K562 (cell line): ENCODE data around the gene TXNRD2. TPM values are rescaled to one million over a fixed set of nuclear protein-coding genes. Genes with fewer than 3 reads are reported as not detected.
A peak's percentile ranks its signal among the peaks of the same experiment; 100 is the strongest.

Experiments used
- CBX1 ChIP-seq: sonication (generic); IDR thresholded peaks from 2 replicates; pipeline ENCODE4 v1.6.1; 2016; ENCODE audit warnings: antibody characterized with exemption, low read depth, mild to moderate bottlenecking
- CEBPZ ChIP-seq: fragments of 150-350 bp; IDR thresholded peaks from 2 replicates; pipeline ENCODE4 v1.6.1; 2014; ENCODE audit warnings: low read depth, mild to moderate bottlenecking, low read length, borderline replicate concordance
- E2F3 ChIP-seq: fragments of 250-450 bp; sonication (Bioruptor Pico); IDR thresholded peaks from 2 replicates; pipeline ENCODE4 v1.4.0; 2020; ENCODE audit warnings: mild to moderate bottlenecking
- FOXK2 ChIP-seq, 2 experiments: fragments of 450-650 bp; IDR thresholded peaks in 1 of 2; conservative IDR thresholded peaks in 1 of 2; 2 replicates each; pipeline ENCODE4 v1.6.1; 2016; ENCODE audit warnings: low read depth in 2 of 2, mild to moderate bottlenecking in 1 of 2
- GMEB1 ChIP-seq: fragments of 250-450 bp; sonication (Bioruptor Pico); IDR thresholded peaks from 2 replicates; pipeline ENCODE4 v1.4.0; 2020; ENCODE audit warnings: mild to moderate bottlenecking
- POLR3A ChIP-seq: IDR thresholded peaks from 2 replicates; pipeline ENCODE4 v1.6.1; 2011; ENCODE audit warnings: borderline replicate concordance, mild to moderate bottlenecking, moderate library complexity; ENCODE audit not compliant: insufficient read length, insufficient read depth; ENCODE audit errors: extremely low read depth
- PRMT5 ChIP-seq: sonication (generic); formaldehyde crosslinking; IDR thresholded peaks from 2 replicates; pipeline ENCODE4 v1.5.0; 2020; ENCODE audit warnings: missing genetic modification reagents
- RB1 ChIP-seq: fragments of 450-650 bp; IDR thresholded peaks from 2 replicates; pipeline ENCODE4 v1.6.1; 2017; ENCODE audit warnings: low read depth, mild to moderate bottlenecking
- RBM15 ChIP-seq: fragments of 200-400 bp; formaldehyde crosslinking; IDR thresholded peaks from 2 replicates; pipeline ENCODE4 v1.6.1; 2018; ENCODE audit warnings: mild to moderate bottlenecking, low read length, moderate library complexity; ENCODE audit not compliant: insufficient read depth
- RBM39 ChIP-seq: fragments of 200-400 bp; formaldehyde crosslinking; optimal IDR thresholded peaks from 2 replicates; pipeline ENCODE3; 2018; ENCODE audit warnings: low read depth, low read length
- TAF1 ChIP-seq: IDR thresholded peaks from 2 replicates; pipeline ENCODE4 v1.6.1; 2011; ENCODE audit warnings: mild to moderate bottlenecking, low read length, moderate library complexity; ENCODE audit not compliant: insufficient read depth, control insufficient read depth, severe bottlenecking; ENCODE audit errors: extremely low read depth
- TRIM24 ChIP-seq, 2 experiments: fragments of 450-650 bp; IDR thresholded peaks; 2 replicates each; pipeline ENCODE4 v1.6.1; 2016
- ZBTB26 ChIP-seq: fragments of 450-650 bp; formaldehyde crosslinking; IDR thresholded peaks from 2 replicates; pipeline ENCODE4 v1.4.0; 2022; ENCODE audit warnings: missing genetic modification characterization
- ZBTB33 ChIP-seq: sonication (generic); formaldehyde crosslinking; IDR thresholded peaks from 2 replicates; pipeline ENCODE4 v1.8.1; 2023; ENCODE audit warnings: mild to moderate bottlenecking, missing genetic modification reagents
- ZNF445 ChIP-seq: fragments of 250-450 bp; sonication (Bioruptor Pico); IDR thresholded peaks from 2 replicates; pipeline ENCODE4 v1.4.0; 2020; ENCODE audit warnings: low read depth, mild to moderate bottlenecking, moderate library complexity
- ZNF561 ChIP-seq: fragments of 450-650 bp; formaldehyde crosslinking; conservative IDR thresholded peaks from 2 replicates; pipeline ENCODE4 v1.4.0; 2020; ENCODE audit warnings: mild to moderate bottlenecking, moderate library complexity
- ZZZ3 ChIP-seq: fragments of 450-650 bp; IDR thresholded peaks from 2 replicates; pipeline ENCODE4 v1.6.1; 2016; ENCODE audit warnings: antibody characterized with exemption, mild to moderate bottlenecking, moderate library complexity
- polyA plus RNA-seq, 8 experiments: library from polyadenylated mRNA; depleted of rRNA in 4 of 8; stranded (reverse) in 5 of 8; unstranded in 3 of 8; fragments of >200 nt; fragmentation: Nextera tagmentation in 2 of 8; fragmentation: Illumina TruSeq in 1 of 8; extraction: Ambion mirVana in 2 of 8; extraction: Trizol in 1 of 8; gene quantifications; 2 replicates each; pipeline versions ENCODE4 v1.2.1 to v1.2.3, GENCODE V29; 2011 to 2014; ENCODE audit warnings: inconsistent platforms in 1 of 8, missing spikeins in 1 of 8
- total RNA-seq, 7 experiments: library from RNA; depleted of rRNA in 6 of 7; stranded (reverse); fragments of >200 nt in 6 of 7; fragmentation: Illumina TruSeq in 2 of 7; extraction: Trizol in 2 of 7; gene quantifications; 2 replicates each; pipeline versions ENCODE4 v1.2.1 to v1.2.3, GENCODE V29; 2011 to 2021; ENCODE audit warnings: low replicate concordance in 1 of 7

TXNRD2 gene
- total and polyA plus RNA-seq, 9 of the 15 experiments (the other 6 are each of a cell fraction or from before 2014, with no cell fraction given) = 3.3 to 80.2 (median 49.4) TPM

- TF ChIP-seq CEBPZ (no peak), RBM15 (no peak), ZBTB33 (no peak), ZNF561 (CRISPR knock-in tag) (0 out of 2 replicates have a peak, but pooled peaks have one; percentile 8), POLR3A (no peak), E2F3 (CRISPR knock-in tag) (peak; percentile 35; the same call in 1 of the 2 replicates), ZNF445 (CRISPR knock-in tag) (peak; percentile 56; the same call in 1 of the 2 replicates), ZZZ3 (no peak), TRIM24 (IDR thresholded peaks at IDR 0.05) (peak; percentile 91 to 95), RBM39 (peak; percentile 44), CBX1 (no peak; the same call in 1 of the 2 replicates), ZBTB26 (CRISPR knock-in tag) (no peak), GMEB1 (no peak), FOXK2 (conservative IDR thresholded peaks at IDR 0.05 in 1 of 2, IDR thresholded peaks at IDR 0.05 in 1 of 2; ENCODE audit: low read depth in 2 of 2) (no peak), TAF1 (no peak), RB1 (peak; percentile 84), PRMT5 (CRISPR knock-in tag) (no peak)
Measured at GRCh38 chr22:19891317-19892256, 50.0 kb downstream of the TXNRD2 start (continued).
